ENCODE measurements around the gene RBM6.

RBM6 gene

DNA sequence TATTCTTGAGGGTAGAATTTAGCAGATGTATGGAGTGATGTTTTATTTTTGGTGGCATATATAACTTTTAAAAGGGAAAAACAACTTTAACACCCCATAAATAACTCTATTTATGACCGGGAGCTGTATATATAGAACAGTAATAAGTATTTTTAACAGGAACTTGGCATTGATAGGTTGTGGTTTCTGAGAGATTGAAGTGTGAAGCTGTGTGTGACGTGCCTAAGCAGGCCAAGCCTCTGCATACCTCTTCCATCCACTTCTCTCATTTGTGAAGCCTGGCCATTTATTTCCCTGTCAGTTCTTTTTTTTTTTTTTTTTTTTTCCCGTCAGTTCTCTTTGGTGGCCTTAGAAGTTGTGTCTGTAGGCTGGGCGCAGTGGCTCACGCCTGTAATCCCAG is 171.8 kb downstream of the RBM6 start:
- Mint-ChIP-seq H3K9me3 (no peaks in the 10 kb centered on the region), H3K36me3 (peaks cover 77% of the 10 kb centered on the region), H3K27ac (no peak overlapping the region), H3K4me1 (peaks cover 2% of the 10 kb centered on the region), H3K27me3 (no peaks in the 10 kb centered on the region), H3K4me3 (no peak overlapping the region)
- CTCF ChIA-PET, result no interaction called here
- no peak for DNase-seq

DNA sequence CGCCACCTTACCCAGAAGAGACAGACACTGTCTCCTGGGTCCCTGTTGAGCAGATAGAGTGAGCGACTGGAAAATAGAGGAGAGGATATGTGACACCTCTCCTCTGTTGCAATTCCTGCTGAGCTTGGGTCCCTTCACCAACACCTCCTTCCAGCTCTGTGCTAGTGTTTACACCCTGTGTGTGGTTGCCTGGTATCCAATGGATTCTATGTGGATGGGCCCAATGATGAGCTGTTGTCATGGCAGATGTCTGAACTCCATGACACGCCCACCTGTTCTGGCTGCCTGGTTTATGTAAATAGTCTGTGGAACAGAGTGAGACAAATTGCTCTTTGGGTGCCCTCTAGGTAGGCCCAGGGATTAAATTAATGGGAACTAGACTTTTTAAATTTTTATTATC is 172.5 kb downstream of the RBM6 start:
- Mint-ChIP-seq H3K4me3 (no peak overlapping the region), H3K27me3 (no peaks in the 10 kb centered on the region), H3K9me3 (no peaks in the 10 kb centered on the region), H3K27ac (no peak overlapping the region), H3K36me3 (peaks cover 77% of the 10 kb centered on the region), H3K4me1 (peaks cover 2% of the 10 kb centered on the region)
- CTCF ChIA-PET, result no interaction called here
- no peak for DNase-seq

DNA sequence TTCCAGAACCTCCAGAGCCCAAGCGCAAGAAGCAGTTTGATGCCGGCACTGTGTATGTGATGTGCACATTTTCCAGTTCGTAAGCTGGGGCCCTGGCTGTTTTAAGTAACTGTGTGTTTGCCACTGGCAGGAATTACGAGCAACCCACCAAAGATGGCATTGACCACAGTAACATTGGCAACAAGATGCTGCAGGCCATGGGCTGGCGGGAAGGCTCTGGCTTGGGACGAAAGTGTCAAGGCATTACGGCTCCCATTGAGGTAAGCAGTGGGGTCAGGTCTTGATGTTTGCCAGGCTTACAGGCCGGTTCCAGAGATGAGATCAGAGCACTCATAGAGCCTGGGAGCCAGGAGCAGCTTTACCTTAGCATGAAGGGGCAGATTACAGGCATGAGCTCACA is 177.2 kb downstream of the RBM6 start:
- no peak overlapping the region for H3K4me3 Mint-ChIP-seq
- peaks cover 56% of the 10 kb centered on the region for H3K36me3 Mint-ChIP-seq
- no peaks in the 10 kb centered on the region for H3K4me1 Mint-ChIP-seq
- CTCF ChIA-PET, result no interaction called here
- no peak for DNase-seq
- H3K27me3 Mint-ChIP-seq, result no peaks in the 10 kb centered on the region
- H3K27ac Mint-ChIP-seq, result no peak overlapping the region
- H3K9me3 Mint-ChIP-seq, result no peaks in the 10 kb centered on the region

GRCh38 chr3:50118237-50118636 is 178.3 kb downstream of the RBM6 start:
- no peaks in the 10 kb centered on the region for H3K27me3 Mint-ChIP-seq
- CTCF ChIA-PET, result interaction anchor here (0.6 kb wide), 1 partner anchor 34 kb away, joined by 3 read pairs; no protein-coding TSS in a partner anchor
- H3K27ac Mint-ChIP-seq, result no peak overlapping the region
- no peaks in the 10 kb centered on the region for H3K4me1 Mint-ChIP-seq
- DNase-seq, result no peak
- H3K4me3 Mint-ChIP-seq, result no peak overlapping the region
- peaks cover 53% of the 10 kb centered on the region for H3K36me3 Mint-ChIP-seq
- no peaks in the 10 kb centered on the region for H3K9me3 Mint-ChIP-seq

- H3K4me3 Mint-ChIP-seq, result no peak overlapping the region
- H3K27ac Mint-ChIP-seq, result no peak overlapping the region
- no peaks in the 10 kb centered on the region for H3K4me1 Mint-ChIP-seq
- H3K9me3 Mint-ChIP-seq, result no peaks in the 10 kb centered on the region
- DNase-seq, result no peak
- CTCF ChIA-PET, result interaction anchor here (1.1 to 4.5 kb wide), 8 partner anchors 9 to 106 kb away, joined by 3 to 30 read pairs (median 6); partner anchors contain the start of gene GNAT1
- H3K36me3 Mint-ChIP-seq, result peaks cover 40% of the 10 kb centered on the region
- no peaks in the 10 kb centered on the region for H3K27me3 Mint-ChIP-seq
These were observed 179.8 kb downstream of the RBM6 start for GRCh38 chr3:50119786-50120185.

GRCh38 chr3:50120364-50121071 is 180.6 kb downstream of the RBM6 start:
- Mint-ChIP-seq H3K4me1 (no peaks in the 10 kb centered on the region), H3K4me3 (no peak overlapping the region), H3K27me3 (no peaks in the 10 kb centered on the region), H3K9me3 (no peaks in the 10 kb centered on the region), H3K27ac (peak overlapping the region; percentile 5), H3K36me3 (peaks cover 36% of the 10 kb centered on the region)
- no peak for DNase-seq
- CTCF ChIA-PET, result interaction anchor here (0.6 to 4.5 kb wide), 16 partner anchors 8 to 105 kb away, joined by 3 to 30 read pairs (median 4); partner anchors contain the start of gene GNAT1

GRCh38 chr3:50121072-50122032 is 181.4 kb downstream of the RBM6 start:
- Mint-ChIP-seq H3K36me3 (peaks cover 27% of the 10 kb centered on the region), H3K4me1 (no peaks in the 10 kb centered on the region), H3K9me3 (no peaks in the 10 kb centered on the region), H3K27ac (no peak overlapping the region), H3K4me3 (no peak overlapping the region), H3K27me3 (no peaks in the 10 kb centered on the region)
- peak; percentile 82 for DNase-seq
- CTCF ChIA-PET, result interaction anchor here (0.6 to 4.5 kb wide), 18 partner anchors 7 to 126 kb away, joined by 3 to 30 read pairs (median 4); partner anchors contain the start of gene GNAT1

DNA sequence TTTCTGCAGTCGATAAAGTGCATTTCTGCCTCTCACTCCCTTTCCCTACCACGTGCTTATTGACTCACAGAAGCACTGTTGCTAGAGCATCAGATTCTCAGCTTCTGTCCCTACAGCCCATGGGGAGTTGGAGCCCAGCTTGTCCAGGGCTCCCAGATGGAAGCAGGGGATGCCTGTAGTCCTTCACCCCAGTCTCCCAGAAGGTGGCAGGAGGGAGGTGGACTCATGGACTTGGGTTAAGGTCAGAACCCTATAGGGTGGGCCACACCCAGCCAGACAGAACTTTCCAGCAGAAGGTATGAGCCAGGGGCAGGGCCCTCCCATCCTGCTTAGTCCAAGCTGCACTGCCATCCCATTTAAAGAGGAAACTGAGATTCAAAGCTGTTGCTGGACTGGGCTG is 182.1 kb downstream of the RBM6 start:
- Mint-ChIP-seq H3K27ac (no peak overlapping the region), H3K36me3 (peaks cover 20% of the 10 kb centered on the region), H3K9me3 (no peaks in the 10 kb centered on the region), H3K27me3 (no peaks in the 10 kb centered on the region), H3K4me1 (no peaks in the 10 kb centered on the region), H3K4me3 (no peak overlapping the region)
- CTCF ChIA-PET, result interaction anchor here (0.5 to 4.5 kb wide), 12 partner anchors 9 to 1384 kb away, joined by 3 to 30 read pairs (median 4); no protein-coding TSS in a partner anchor
- no peak for DNase-seq

DNA sequence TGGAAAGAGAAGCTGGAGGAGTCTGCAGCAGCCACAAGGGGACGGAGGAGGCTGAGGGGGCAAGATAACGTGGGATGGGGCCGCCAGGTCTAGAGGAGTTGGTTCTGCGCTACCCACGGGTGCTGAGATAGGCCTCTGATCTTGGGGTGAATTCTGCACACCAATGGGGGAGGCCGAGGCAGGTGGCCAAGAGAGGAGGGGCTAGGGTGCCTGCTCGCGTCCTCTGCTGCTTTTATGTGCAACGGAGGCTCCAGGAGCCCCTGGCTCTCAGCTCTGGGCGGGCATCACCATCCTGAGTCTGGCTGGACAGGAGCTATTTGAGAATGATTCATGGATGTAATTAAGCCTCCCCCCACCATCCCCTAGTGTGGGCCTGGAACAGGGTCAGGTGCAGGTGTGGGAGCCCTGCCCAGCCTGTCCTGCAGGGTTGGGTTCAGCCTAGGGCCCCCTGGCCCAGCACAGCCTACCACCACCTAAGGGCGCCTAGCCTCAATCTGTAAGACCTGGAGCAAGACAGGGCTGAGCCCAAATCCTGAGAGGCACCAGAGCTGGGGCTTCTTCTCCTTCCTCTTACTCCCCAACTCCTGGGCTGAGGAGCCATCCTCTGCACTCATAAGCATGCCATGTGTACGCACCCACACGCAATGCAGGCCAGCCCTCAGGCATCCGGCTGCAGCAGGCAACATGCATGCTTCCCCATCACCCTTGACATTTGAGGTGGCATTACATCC is 182.9 kb downstream of the RBM6 start:
- CTCF ChIA-PET, result interaction anchor here (0.5 to 4.5 kb wide), 13 partner anchors 9 to 1385 kb away, joined by 3 to 30 read pairs (median 4); no protein-coding TSS in a partner anchor
- H3K36me3 Mint-ChIP-seq, result peaks cover 16% of the 10 kb centered on the region
- no peak overlapping the region for H3K27ac Mint-ChIP-seq
- no peaks in the 10 kb centered on the region for H3K9me3 Mint-ChIP-seq
- no peaks in the 10 kb centered on the region for H3K27me3 Mint-ChIP-seq
- H3K4me3 Mint-ChIP-seq, result no peak overlapping the region
- H3K4me1 Mint-ChIP-seq, result no peaks in the 10 kb centered on the region
- DNase-seq, result peak; percentile 18

GRCh38 chr3:50123394-50124051 is 183.6 kb downstream of the RBM6 start:
- Mint-ChIP-seq H3K9me3 (no peaks in the 10 kb centered on the region), H3K4me3 (no peak overlapping the region), H3K36me3 (peaks cover 9% of the 10 kb centered on the region), H3K4me1 (no peaks in the 10 kb centered on the region), H3K27me3 (peaks cover 1% of the 10 kb centered on the region), H3K27ac (no peak overlapping the region)
- CTCF ChIA-PET, result interaction anchor here (1.1 to 4.5 kb wide), 8 partner anchors 9 to 124 kb away, joined by 3 to 30 read pairs (median 4); no protein-coding TSS in a partner anchor
- DNase-seq, result no peak

- no peak overlapping the region for H3K4me3 Mint-ChIP-seq
- peaks cover 3% of the 10 kb centered on the region for H3K27me3 Mint-ChIP-seq
- H3K36me3 Mint-ChIP-seq, result peaks cover 5% of the 10 kb centered on the region
- H3K27ac Mint-ChIP-seq, result no peak overlapping the region
- H3K9me3 Mint-ChIP-seq, result no peaks in the 10 kb centered on the region
- CTCF ChIA-PET, result interaction anchor here (1.2 to 1.8 kb wide), 2 partner anchors 10 to 57 kb away, joined by 3 to 4 read pairs; no protein-coding TSS in a partner anchor
- no peak for DNase-seq
- H3K4me1 Mint-ChIP-seq, result no peaks in the 10 kb centered on the region
These were observed 184.3 kb downstream of the RBM6 start for GRCh38 chr3:50124052-50124799.

DNA sequence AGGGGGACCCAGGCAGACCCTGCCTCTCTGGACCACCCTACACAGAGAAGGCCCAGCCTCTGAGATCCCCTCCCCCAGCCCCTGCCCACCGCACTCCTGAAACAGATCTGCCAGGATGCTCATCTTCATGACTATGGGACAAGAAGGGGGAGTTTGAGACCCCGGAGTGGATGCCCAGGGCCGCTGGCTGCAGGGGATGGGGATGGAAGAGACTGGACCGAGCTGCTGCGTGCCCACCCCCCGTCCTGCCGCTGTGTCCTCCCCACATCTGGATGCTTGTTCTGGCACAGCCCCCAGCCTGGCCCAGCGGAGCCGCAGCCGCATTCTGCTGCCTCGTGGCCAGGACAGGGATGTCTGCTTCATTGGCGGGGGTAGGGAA is 184.8 kb downstream of the RBM6 start:
- H3K4me1 Mint-ChIP-seq, result no peaks in the 10 kb centered on the region
- no peak for DNase-seq
- peaks cover 3% of the 10 kb centered on the region for H3K36me3 Mint-ChIP-seq
- CTCF ChIA-PET, result no interaction called here
- no peaks in the 10 kb centered on the region for H3K9me3 Mint-ChIP-seq
- no peak overlapping the region for H3K4me3 Mint-ChIP-seq
- peak overlapping the region; percentile 28 for H3K27ac Mint-ChIP-seq
- H3K27me3 Mint-ChIP-seq, result peaks cover 3% of the 10 kb centered on the region
